Thyroid gland (tissue), 4 donors: ENCODE measurements around the gene GALNT9.

Experiments
- CTCF ChIP-seq, 6 experiments: fragments of 200-600 bp in 3 of 6; fragments of 450-650 bp in 3 of 6; sonication (generic) in 3 of 6; IDR thresholded peaks; one replicate each; pipeline ENCODE4 v1.5.1; 2016 to 2019; ENCODE audit warnings: antibody characterized with exemption in 6 of 6, mild to moderate bottlenecking in 2 of 6, inconsistent platforms in 1 of 6, moderate library complexity in 1 of 6
- POLR2A ChIP-seq, 2 donors: fragments of 450-650 bp; IDR thresholded peaks; one replicate each; pipeline ENCODE4 v1.6.1; 2017; ENCODE audit warnings: antibody characterized with exemption in 2 of 2, mild to moderate bottlenecking in 2 of 2, moderate library complexity in 1 of 2

- TF ChIP-seq CTCF (IDR thresholded peaks at IDR 0.05) (no peak), POLR2A (IDR thresholded peaks at IDR 0.05) (no peak)
These were observed 153.6 kb downstream of the GALNT9 start for GRCh38 chr12:132175496-132176384.
